ENCODE measurements around the gene KCNJ16.

The KCNJ16 gene

GRCh38 chr17:70071127-70071526 lies 3.9 kb upstream of the KCNJ16 start:
- DNase-seq, result no peak

- no peak for DNase-seq
Measured at GRCh38 chr17:70071620-70072019, 3.4 kb upstream of the KCNJ16 start.

GRCh38 chr17:70072546-70073309 lies 2.3 kb upstream of the KCNJ16 start:
- DNase-seq, result no peak

- DNase-seq, result no peak
Measured at GRCh38 chr17:70073310-70073709, 1.7 kb upstream of the KCNJ16 start.

GRCh38 chr17:70073799-70074198 lies 1.2 kb upstream of the KCNJ16 start:
- DNase-seq, result no peak

GRCh38 chr17:70074236-70074830 lies 692 bp upstream of the KCNJ16 start:
- DNase-seq, result no peak

GRCh38 chr17:70076189-70076588 lies 1.2 kb downstream of the KCNJ16 start:
- DNase-seq, result no peak

GRCh38 chr17:70076831-70077230 lies 1.8 kb downstream of the KCNJ16 start:
- no peak for DNase-seq

GRCh38 chr17:70078549-70078948 lies 3.5 kb downstream of the KCNJ16 start:
- DNase-seq, result no peak

GRCh38 chr17:70078994-70079531 lies 4.0 kb downstream of the KCNJ16 start:
- DNase-seq, result no peak

- DNase-seq, result no peak
Measured at GRCh38 chr17:70080541-70081347, 5.7 kb downstream of the KCNJ16 start.

- DNase-seq, result no peak
Measured at GRCh38 chr17:70081885-70082284, 6.9 kb downstream of the KCNJ16 start.

GRCh38 chr17:70084476-70084875 lies 9.5 kb downstream of the KCNJ16 start:
- no peak for DNase-seq

- no peak for DNase-seq
Measured at GRCh38 chr17:70086516-70086915, 11.5 kb downstream of the KCNJ16 start.

GRCh38 chr17:70089513-70090148 lies 14.6 kb downstream of the KCNJ16 start:
- no peak for DNase-seq

- no peak for DNase-seq
Measured at GRCh38 chr17:70091005-70091568, 16.1 kb downstream of the KCNJ16 start.

GRCh38 chr17:70091696-70092095 lies 16.7 kb downstream of the KCNJ16 start:
- no peak for DNase-seq

- DNase-seq, result no peak
Measured at GRCh38 chr17:70093163-70093562, 18.1 kb downstream of the KCNJ16 start.

- no peak for DNase-seq
Measured at GRCh38 chr17:70095455-70095854, 20.4 kb downstream of the KCNJ16 start.

- no peak for DNase-seq
Measured at GRCh38 chr17:70096861-70097260, 21.8 kb downstream of the KCNJ16 start.

- DNase-seq, result no peak
Measured at GRCh38 chr17:70098030-70098429, 23.0 kb downstream of the KCNJ16 start.

GRCh38 chr17:70099294-70099693 lies 24.3 kb downstream of the KCNJ16 start:
- no peak for DNase-seq

GRCh38 chr17:70099884-70100283 lies 24.9 kb downstream of the KCNJ16 start:
- DNase-seq, result no peak

Data from activated CD4-positive, alpha-beta T cell treated with anti-CD3 and anti-CD28 coated beads for 1 hour (primary cell).